PC-9 (cell line): Measurements from ENCODE around the gene MS4A10.

Experiments
- EZH2 ChIP-seq: fragments of 200-600 bp; sonication (generic); IDR thresholded peaks from 2 replicates; pipeline ENCODE4 v1.8.0; 2017; ENCODE audit warnings: antibody characterized with exemption, low read depth
- TF ChIP-seq, protein P1 (sequence below): fragments of 200-600 bp; sonication (generic); conservative IDR thresholded peaks from 2 replicates; pipeline ENCODE4 v1.6.1; 2017; ENCODE audit warnings: mixed run types, antibody characterized with exemption, mild to moderate bottlenecking, moderate library complexity

- TF ChIP-seq EZH2: no peak
- TF ChIP-seq, protein P1, sequence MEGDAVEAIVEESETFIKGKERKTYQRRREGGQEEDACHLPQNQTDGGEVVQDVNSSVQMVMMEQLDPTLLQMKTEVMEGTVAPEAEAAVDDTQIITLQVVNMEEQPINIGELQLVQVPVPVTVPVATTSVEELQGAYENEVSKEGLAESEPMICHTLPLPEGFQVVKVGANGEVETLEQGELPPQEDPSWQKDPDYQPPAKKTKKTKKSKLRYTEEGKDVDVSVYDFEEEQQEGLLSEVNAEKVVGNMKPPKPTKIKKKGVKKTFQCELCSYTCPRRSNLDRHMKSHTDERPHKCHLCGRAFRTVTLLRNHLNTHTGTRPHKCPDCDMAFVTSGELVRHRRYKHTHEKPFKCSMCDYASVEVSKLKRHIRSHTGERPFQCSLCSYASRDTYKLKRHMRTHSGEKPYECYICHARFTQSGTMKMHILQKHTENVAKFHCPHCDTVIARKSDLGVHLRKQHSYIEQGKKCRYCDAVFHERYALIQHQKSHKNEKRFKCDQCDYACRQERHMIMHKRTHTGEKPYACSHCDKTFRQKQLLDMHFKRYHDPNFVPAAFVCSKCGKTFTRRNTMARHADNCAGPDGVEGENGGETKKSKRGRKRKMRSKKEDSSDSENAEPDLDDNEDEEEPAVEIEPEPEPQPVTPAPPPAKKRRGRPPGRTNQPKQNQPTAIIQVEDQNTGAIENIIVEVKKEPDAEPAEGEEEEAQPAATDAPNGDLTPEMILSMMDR: no peak
Observed at GRCh38 chr11:60813324-60813723, 28.2 kb downstream of the MS4A10 start.
